Activated CD8-positive, alpha-beta T cell treated with anti-CD3 and anti-CD28 coated beads for 36 hours (primary cell): ENCODE data around the gene WIPI1. TPM values are rescaled to one million over a fixed set of nuclear protein-coding genes. Genes with fewer than 3 reads are reported as not detected.
"Not testable (repeated sequence)": the region's sequence is repeated elsewhere in the genome, so short reads cannot be mapped to it uniquely, and the experiment has no call there.

Experiments
- ATAC-seq: fragments of 200-7000 bp; cut with Tn5 transposase; one replicate; pipeline ENCODE4 v1.10.0; 2021; ENCODE audit warnings: mild to moderate bottlenecking, moderate library complexity
- CTCF ChIA-PET: fragments of 350-600 bp; sonication (Branson Sonifier 250); formaldehyde crosslinking; loops from one replicate; lab custom pipeline; 2021; ENCODE audit warnings: antibody characterized with exemption; lab: Charles Lee
- POLR2A ChIA-PET: fragments of 350-600 bp; sonication (Branson Sonifier 250); formaldehyde crosslinking; loops from one replicate; lab custom pipeline; 2021; ENCODE audit warnings: antibody characterized with exemption; lab: Charles Lee
- DNase-seq: peaks from one replicate; pipeline ENCODE4 v3.0.0-alpha.2; 2020
- H3K27ac Mint-ChIP-seq: one replicate; pipeline ENCODE4 v1.8.0; 2021; ENCODE audit warnings: mild to moderate bottlenecking, mixed read lengths
- H3K27me3 Mint-ChIP-seq: one replicate; pipeline ENCODE4 v1.8.0; 2021; ENCODE audit warnings: mixed read lengths
- H3K36me3 Mint-ChIP-seq: one replicate; pipeline ENCODE4 v1.8.0; 2021; ENCODE audit warnings: low read depth, mixed read lengths
- H3K4me1 Mint-ChIP-seq: one replicate; pipeline ENCODE4 v1.8.0; 2021; ENCODE audit warnings: low read depth, mixed read lengths
- H3K4me3 Mint-ChIP-seq: one replicate; pipeline ENCODE4 v1.8.0; 2021; ENCODE audit warnings: mild to moderate bottlenecking, moderate library complexity, mixed read lengths
- H3K9me3 Mint-ChIP-seq: one replicate; pipeline ENCODE4 v1.8.0; 2021; ENCODE audit warnings: mixed read lengths
- intact Hi-C: fragments of 100-400 bp; cut with micrococcal nuclease; formaldehyde crosslinking; loops from one replicate; pipeline ENCODE4 v1.10.0; 2022
- total RNA-seq, 2 experiments: library from RNA; stranded (reverse); gene quantifications; one replicate each; pipeline ENCODE4 v1.2.3, GENCODE V29; 2021
- TF ChIP-seq, protein P1 (sequence below): fragments of 200-600 bp; IDR thresholded peaks from one replicate; pipeline ENCODE4 v1.8.0; 2022; ENCODE audit warnings: antibody characterized with exemption, mild to moderate bottlenecking

The WIPI1 gene
- total RNA-seq, 2 experiments from 2014 or later, result 11.3 to 13.1 TPM

DNA sequence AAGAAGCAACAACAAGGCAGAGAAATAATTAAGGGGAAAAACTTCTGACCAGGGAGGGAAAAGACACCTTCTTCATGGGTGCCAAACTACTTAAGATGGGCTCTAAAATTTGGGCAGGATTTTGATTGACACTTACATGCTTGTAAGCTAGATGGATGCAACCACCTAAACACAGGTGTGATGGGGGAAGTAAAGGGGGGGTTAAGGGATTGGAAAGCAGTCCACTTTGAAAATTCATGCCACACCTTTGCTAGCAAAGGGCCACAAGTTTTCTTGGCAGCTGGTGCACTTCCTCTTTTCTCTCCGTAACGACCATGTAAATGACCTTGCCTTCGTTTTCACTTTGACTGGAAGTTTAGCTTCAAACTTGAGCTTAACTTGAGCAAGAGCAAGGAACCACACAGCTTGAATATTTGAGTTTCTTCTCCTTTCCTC lies 40.6 kb upstream of the WIPI1 start:
- TF ChIP-seq, protein P1, sequence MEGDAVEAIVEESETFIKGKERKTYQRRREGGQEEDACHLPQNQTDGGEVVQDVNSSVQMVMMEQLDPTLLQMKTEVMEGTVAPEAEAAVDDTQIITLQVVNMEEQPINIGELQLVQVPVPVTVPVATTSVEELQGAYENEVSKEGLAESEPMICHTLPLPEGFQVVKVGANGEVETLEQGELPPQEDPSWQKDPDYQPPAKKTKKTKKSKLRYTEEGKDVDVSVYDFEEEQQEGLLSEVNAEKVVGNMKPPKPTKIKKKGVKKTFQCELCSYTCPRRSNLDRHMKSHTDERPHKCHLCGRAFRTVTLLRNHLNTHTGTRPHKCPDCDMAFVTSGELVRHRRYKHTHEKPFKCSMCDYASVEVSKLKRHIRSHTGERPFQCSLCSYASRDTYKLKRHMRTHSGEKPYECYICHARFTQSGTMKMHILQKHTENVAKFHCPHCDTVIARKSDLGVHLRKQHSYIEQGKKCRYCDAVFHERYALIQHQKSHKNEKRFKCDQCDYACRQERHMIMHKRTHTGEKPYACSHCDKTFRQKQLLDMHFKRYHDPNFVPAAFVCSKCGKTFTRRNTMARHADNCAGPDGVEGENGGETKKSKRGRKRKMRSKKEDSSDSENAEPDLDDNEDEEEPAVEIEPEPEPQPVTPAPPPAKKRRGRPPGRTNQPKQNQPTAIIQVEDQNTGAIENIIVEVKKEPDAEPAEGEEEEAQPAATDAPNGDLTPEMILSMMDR, result no peak
- Mint-ChIP-seq H3K27me3 (peaks cover 6% of the 10 kb centered on the region), H3K36me3 (no peaks in the 10 kb centered on the region), H3K27ac (peak overlapping the region; percentile 70), H3K4me1 (peaks cover 17% of the 10 kb centered on the region), H3K4me3 (peak overlapping the region; percentile 38), H3K9me3 (peaks cover 4% of the 10 kb centered on the region)
- ChIA-PET CTCF (interaction anchor here (0.8 to 2.6 kb wide), 6 partner anchors 10 to 38 kb away, joined by 3 to 14 read pairs (median 4); partner anchors contain the start of gene PRKAR1A), POLR2A (no interaction called here)
- DNase-seq (no peak), ATAC-seq (peak; percentile 66)
- intact Hi-C loops, result no loop called here

DNA sequence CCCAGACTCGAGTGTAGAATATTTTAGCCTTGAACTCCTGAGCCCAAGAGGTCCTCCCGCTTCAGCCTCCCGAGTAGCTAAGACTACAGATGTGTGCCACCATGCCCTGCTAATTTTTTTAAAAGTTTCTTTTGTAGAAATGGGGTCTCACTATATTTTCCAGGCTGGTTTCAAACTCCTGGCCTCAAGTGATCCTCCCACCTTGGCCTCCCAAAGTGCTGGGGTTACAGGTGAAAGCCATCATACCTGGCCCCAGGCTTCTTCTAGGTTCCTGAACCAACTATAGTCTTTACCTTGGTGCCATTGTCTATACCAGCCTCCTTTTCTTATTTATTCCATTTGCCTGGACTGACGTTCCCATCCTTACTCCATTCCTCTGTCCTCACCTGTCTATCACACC lies 37.8 kb upstream of the WIPI1 start:
- POLR2A ChIA-PET, result no interaction called here
- H3K4me3 Mint-ChIP-seq, result no peak overlapping the region
- peaks cover 2% of the 10 kb centered on the region for H3K27me3 Mint-ChIP-seq
- intact Hi-C loops, result no loop called here
- no peaks in the 10 kb centered on the region for H3K36me3 Mint-ChIP-seq
- H3K4me1 Mint-ChIP-seq, result peaks cover 17% of the 10 kb centered on the region
- DNase-seq (no peak), ATAC-seq (no peak)
- CTCF ChIA-PET, result no interaction called here
- H3K9me3 Mint-ChIP-seq, result peaks cover 4% of the 10 kb centered on the region
- H3K27ac Mint-ChIP-seq, result no peak overlapping the region
- TF ChIP-seq, protein P1, result no peak

DNA sequence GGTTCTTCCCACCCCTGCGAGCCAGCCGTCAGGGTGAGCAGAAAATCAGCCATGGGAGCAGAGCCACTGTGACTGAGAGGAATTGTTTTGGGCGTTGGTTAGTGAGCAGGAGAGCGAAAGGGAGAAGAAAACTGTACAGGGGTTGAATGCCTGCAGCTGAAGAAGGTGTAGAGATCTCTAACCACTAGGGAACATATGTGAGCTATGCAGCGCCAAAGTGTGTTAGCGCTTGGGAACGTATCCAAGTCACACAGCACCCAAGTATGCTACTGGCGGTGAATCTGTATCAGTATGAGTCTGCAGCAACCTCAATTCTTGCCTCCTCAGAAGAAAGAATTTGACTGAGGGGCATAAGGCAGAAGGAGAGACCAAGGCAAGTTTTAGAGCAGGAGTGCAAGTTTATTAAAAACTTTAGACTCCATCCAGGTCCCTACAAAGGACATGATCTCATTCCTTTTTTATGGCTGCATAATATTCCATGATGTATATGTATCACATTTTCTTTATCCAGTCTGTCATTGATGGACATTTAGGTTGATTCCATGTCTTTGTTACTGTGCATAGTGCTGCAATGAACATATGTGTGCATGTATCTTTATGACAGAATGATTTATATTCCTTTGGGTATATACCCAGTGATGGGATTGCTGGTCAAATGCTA lies 35.2 kb upstream of the WIPI1 start:
- DNase-seq, H3K9me3 Mint-ChIP-seq, H3K4me3 Mint-ChIP-seq, ATAC-seq, CTCF ChIA-PET, POLR2A ChIA-PET, intact Hi-C loops, H3K4me1 Mint-ChIP-seq, H3K27me3 Mint-ChIP-seq, H3K36me3 Mint-ChIP-seq, H3K27ac Mint-ChIP-seq: not testable (repeated sequence)

DNA sequence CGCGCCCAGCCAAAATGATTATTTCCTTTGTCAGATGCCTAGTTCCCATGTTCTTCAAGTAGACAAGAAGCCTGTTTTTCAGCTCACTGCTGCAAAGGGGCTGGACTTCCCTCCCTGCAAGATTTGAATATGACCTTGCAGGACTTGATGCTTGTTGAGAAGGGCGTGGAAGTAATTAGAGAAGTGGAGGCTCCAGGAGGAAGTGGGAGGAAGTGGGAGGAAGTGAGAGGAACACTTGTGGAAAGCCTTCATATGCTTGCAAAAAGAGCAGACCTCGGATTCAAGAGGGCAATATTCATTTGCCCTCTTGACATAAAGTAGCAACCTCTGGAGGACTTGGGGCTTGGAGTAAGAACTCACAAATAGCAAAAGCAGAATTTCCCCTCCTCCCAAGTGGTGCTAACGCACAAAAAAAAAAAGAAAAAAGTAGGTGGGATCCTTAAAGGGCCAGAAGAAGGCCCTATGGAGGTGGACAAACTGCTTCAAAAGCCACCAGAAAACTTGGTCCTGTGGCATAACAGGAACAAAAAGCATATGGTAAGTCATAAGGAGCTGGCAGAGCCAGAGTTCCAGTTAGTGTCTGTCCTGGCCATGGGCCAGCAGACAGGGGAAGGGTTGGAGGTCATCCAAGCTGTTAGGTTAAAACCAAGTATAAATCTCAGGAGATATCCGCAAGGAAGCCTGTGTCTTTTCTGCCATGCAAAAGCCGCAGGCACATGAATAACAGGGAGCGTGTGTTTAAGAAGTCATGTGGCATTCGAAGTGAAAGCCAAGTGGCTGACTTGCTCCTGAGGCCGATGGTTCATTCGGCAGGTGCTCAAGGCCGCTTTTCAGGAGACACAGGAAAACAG lies 34.3 kb upstream of the WIPI1 start:
- ChIA-PET CTCF (no interaction called here), POLR2A (no interaction called here)
- Mint-ChIP-seq H3K9me3 (peaks cover 4% of the 10 kb centered on the region), H3K4me1 (peaks cover 12% of the 10 kb centered on the region), H3K36me3 (no peaks in the 10 kb centered on the region), H3K27ac (no peak overlapping the region), H3K4me3 (no peak overlapping the region), H3K27me3 (no peaks in the 10 kb centered on the region)
- TF ChIP-seq, protein P1, result no peak
- ATAC-seq (no peak), DNase-seq (no peak)
- intact Hi-C loops, result no loop called here

DNA sequence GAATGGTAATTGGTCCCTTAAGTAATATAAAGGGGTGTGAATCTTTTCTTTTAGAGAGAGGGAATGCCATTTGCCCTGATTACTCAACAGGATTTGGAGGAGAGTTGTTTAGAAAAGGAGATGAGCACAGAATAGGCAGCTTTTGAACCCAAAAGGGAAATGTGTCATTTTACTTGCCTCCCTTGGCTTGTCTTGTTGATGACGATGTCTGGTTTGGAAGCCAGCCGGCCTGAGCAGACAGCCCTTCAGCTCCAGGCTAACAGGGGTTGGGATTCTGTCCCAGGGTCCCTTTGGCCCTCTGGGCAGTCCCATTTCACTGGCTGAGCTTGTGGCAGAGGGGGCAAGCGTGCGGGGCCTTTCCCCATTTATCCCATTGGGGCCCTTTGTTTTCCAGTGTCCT lies 32.6 kb upstream of the WIPI1 start:
- H3K9me3 Mint-ChIP-seq, result no peaks in the 10 kb centered on the region

More for the DNA sequence above, 32.6 kb upstream of the WIPI1 start:
- intact Hi-C loops, result no loop called here
- Mint-ChIP-seq H3K4me3 (no peak overlapping the region), H3K27ac (no peak overlapping the region), H3K4me1 (peaks cover 14% of the 10 kb centered on the region), H3K27me3 (peaks cover 5% of the 10 kb centered on the region), H3K36me3 (no peaks in the 10 kb centered on the region)
- TF ChIP-seq, protein P1, result no peak
- ChIA-PET POLR2A (interaction anchor here (1.8 kb wide), 1 partner anchor 19 kb away, joined by 4 read pairs; no protein-coding TSS in a partner anchor), CTCF (interaction anchor here (1.2 kb wide), 1 partner anchor 23 kb away, joined by 3 read pairs; no protein-coding TSS in a partner anchor)
- ATAC-seq, result no peak
- DNase-seq, result no peak
